ENCODE data around the gene PHKG2. TPM values are rescaled to one million over a fixed set of nuclear protein-coding genes. Genes with fewer than 3 reads are reported as not detected.

Gene PHKG2
- total RNA-seq, 1 donor from 2014 or later = 21.2 TPM

GRCh38 chr16:30773826-30774225, 25.6 kb downstream of the PHKG2 start:
- no peak for DNase-seq (ENCODE audit: low read depth, low spot score)

GRCh38 chr16:30774367-30775130, 26.3 kb downstream of the PHKG2 start:
- DNase-seq (ENCODE audit: low read depth, low spot score) = no peak

- no peak for DNase-seq (ENCODE audit: low read depth, low spot score)
Measured at GRCh38 chr16:30775131-30775391, 26.8 kb downstream of the PHKG2 start.

- DNase-seq (ENCODE audit: low read depth, low spot score) = no peak
Measured at GRCh38 chr16:30775392-30776188, 27.4 kb downstream of the PHKG2 start.

GRCh38 chr16:30777591-30778297, 29.5 kb downstream of the PHKG2 start:
- DNase-seq (ENCODE audit: low read depth, low spot score) = no peak

DNA sequence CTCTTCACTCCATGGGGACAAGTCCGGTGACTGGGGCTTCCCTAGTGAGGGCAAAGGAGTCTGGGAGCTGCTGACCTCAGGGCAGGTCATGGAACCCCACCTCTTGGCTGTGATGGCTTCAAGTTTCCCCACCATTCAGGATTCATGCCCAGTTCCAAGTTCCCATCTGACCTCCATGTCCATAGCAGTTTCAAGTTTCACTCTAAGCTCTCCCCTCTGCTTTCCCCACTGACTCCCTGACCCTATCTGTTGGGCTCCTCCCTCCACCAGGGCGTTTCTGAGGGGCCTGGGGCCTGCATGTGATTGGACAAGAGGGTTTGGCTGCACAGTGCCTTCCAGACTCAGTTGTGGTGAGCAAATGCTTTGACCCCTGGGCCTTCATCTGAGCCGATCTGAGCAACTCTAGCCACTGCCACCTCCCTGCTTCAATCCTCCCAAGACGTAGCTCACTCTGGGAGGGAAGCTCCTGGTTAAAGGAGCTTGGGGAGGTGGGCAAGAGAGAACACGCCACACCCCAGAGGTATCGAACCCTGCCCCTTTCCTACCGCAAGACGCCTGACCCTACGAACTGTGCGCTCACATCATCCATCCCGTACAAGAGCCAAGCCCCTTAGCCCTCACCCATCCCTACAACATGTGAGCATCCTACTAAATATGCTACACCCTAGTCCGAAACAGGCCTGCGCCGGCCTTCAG, 30.5 kb downstream of the PHKG2 start:
- DNase-seq (ENCODE audit: low read depth, low spot score) = no peak

- no peak for DNase-seq (ENCODE audit: low read depth, low spot score)
Measured at GRCh38 chr16:30779596-30779995, 31.4 kb downstream of the PHKG2 start.

- DNase-seq (ENCODE audit: low read depth, low spot score) = no peak
Measured at GRCh38 chr16:30780021-30780420, 31.8 kb downstream of the PHKG2 start.

- DNase-seq (ENCODE audit: low read depth, low spot score) = no peak
Measured at GRCh38 chr16:30780549-30780948, 32.3 kb downstream of the PHKG2 start.

GRCh38 chr16:30782486-30783279, 34.5 kb downstream of the PHKG2 start:
- DNase-seq (ENCODE audit: low read depth, low spot score) = no peak

DNA sequence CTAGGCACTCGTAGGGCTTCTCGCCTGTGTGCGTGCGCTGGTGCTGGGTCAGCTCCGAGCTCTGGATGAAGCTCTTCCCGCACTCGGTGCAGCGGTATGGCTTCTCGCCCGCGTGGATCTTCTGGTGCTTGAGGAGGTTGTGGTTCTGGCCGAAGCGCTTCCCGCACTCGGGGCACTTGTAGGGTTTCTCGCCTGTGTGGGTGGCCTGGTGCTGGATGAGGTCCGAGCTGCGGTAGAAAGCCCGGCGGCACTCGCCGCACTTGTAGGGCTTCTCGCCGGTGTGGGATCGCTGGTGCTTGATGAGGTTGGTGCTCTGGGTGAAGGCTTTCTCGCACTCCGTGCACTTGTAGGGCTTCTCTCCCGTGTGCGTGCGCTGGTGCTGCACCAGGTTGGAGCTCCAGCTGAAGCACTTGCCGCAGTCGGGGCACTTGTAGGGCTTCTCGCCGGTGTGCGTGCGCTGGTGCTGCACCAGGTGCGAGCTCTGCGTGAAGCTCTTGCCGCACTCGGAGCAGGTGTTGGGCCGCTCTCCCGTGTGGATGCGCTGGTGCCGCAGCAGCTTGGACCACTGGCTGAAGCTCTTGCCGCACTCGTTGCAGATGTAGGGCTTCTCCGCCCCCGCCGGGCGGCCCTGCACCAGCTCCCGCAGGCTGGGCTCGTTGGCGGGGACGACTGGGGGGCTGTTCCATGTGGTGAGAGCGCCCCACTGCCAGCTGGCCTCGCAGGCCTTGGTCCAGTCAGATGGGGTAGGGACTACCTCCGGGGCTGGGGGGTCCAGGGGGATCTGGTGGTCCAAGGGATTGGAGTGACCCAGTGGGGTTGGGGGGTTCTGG, 35.3 kb downstream of the PHKG2 start:
- no peak for DNase-seq (ENCODE audit: low read depth, low spot score)

GRCh38 chr16:30784215-30784614, 36.0 kb downstream of the PHKG2 start:
- DNase-seq (ENCODE audit: low read depth, low spot score) = no peak

- no peak for DNase-seq (ENCODE audit: low read depth, low spot score)
Measured at GRCh38 chr16:30785126-30786106, 37.2 kb downstream of the PHKG2 start.

GRCh38 chr16:30786115-30786935, 38.1 kb downstream of the PHKG2 start:
- DNase-seq (ENCODE audit: low read depth, low spot score) = no peak

GRCh38 chr16:30786936-30787612, 38.8 kb downstream of the PHKG2 start, which contains the start of gene ZNF629:
ZNF629 (minus strand) TSS chr16:30787205; CDS start chr16:30784482, 2,723 bp downstream.
- no peak for DNase-seq (ENCODE audit: low read depth, low spot score)

GRCh38 chr16:30787613-30788378, 39.6 kb downstream of the PHKG2 start:
- no peak for DNase-seq (ENCODE audit: low read depth, low spot score)
